ENCODE measurements around the gene COL4A1.

COL4A1 gene

DNA sequence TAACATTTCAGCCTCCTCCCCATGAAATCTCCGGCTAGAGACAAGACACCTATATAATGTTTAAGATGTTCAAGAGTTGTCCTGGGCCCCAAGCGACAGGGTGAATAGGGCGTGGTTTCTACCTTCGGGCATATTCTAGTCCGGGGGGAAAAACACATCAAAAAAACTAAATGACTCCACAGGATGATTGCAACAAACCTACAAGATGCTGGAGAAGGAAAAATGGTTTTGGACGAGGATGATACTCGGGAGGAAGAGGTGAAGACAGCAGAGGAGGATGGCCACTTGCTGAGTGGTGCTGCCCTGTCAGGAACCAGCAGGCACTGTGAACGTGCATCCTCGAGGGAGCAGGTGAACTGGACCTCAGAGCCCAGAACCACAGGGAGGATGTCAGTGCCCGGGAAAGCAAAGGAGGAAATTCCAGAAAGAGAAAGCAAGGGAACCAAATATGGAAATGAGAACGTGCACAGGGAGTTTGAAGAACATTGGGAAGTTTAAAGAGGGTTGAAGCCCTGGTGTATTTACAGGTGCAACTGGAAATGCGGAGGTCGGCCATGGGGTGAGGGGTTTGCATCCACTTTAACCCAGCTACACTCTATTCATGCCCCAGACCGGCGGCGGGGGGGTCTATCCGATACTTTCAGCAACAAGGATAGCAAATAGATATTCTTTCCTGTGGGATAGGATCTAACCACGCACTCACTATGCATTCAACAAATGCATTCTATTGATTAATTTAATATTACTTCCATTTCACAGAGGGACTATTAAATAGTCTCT is 50.6 kb downstream of the COL4A1 start:
- TF ChIP-seq SUZ12 (IDR thresholded peaks at IDR 0.05; ENCODE audit: extremely low read depth, insufficient read depth, insufficient read length) = no peak
- no peak for TF ChIP-seq YY1 (IDR thresholded peaks at IDR 0.05; ENCODE audit: insufficient read depth, insufficient read length)
- TF ChIP-seq ZNF274 (IDR thresholded peaks at IDR 0.05; ENCODE audit: low read depth, low read length) = no peak
- no peak for DNase-seq (ENCODE audit: low read depth, low spot score)
- Histone ChIP-seq H3K36me3 (ENCODE audit: insufficient read depth, insufficient read length, low read length) (peaks cover 3% of the 10 kb centered on the region), H3K9ac (ENCODE audit: insufficient read length, low read depth) (no peak overlapping the region), H3K9me3 (ENCODE audit: insufficient read depth, low read length) (no peaks in the 10 kb centered on the region), H3K4me1 (ENCODE audit: insufficient read depth, insufficient read length) (no peaks in the 10 kb centered on the region), H3K27me3 (ENCODE audit: insufficient read depth, insufficient read length) (no peaks in the 10 kb centered on the region), H3K4me3 (ENCODE audit: insufficient read length, low read depth) (no peak overlapping the region)

DNA sequence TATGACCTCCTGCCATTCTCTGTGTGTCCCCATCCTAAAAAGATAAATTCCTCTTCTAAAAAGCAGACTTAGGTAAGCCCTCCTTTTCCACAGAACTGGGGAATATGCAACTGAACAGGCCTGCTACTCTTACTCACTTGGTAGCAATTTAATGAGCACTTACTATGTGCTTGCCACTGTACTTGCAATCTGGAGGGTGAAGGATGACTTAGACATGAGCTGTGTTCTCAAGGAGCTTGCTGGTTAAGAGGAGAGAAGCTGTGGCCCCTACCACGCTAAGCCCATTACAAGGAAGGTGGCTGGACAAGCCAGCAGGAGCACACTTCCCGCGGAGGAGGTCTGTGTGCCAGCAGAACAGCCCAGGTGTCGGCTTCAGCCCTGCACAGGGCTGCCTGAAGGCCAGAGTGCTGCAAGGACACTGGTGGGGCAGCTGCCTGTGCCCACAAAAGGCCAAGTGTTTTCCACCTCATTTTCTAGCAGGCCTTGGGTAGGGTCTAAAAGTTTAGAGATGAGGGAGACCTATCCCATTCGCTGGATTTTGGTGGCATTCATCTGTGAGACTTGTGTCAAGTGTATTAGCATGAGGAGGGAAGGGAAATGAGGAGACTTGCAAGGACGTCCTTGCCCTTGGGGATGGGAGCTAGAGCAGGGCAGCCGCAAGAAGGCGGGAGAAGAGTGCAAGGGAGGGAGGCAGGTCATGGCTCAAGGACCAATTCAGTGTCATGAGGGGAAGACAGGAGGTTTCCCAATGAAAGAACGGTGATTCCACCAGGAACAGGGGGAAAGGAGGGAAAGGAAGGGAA is 52.0 kb downstream of the COL4A1 start:
- H3K36me3 ChIP-seq (ENCODE audit: insufficient read depth, insufficient read length, low read length) = peaks cover 3% of the 10 kb centered on the region
- TF ChIP-seq SUZ12 (IDR thresholded peaks at IDR 0.05; ENCODE audit: extremely low read depth, insufficient read depth, insufficient read length) (no peak), ZNF274 (IDR thresholded peaks at IDR 0.05; ENCODE audit: low read depth, low read length) (no peak), YY1 (IDR thresholded peaks at IDR 0.05; ENCODE audit: insufficient read depth, insufficient read length) (no peak)
- no peak for DNase-seq (ENCODE audit: low read depth, low spot score)
- H3K9me3 ChIP-seq (ENCODE audit: insufficient read depth, low read length) = no peaks in the 10 kb centered on the region
- H3K4me3 ChIP-seq (ENCODE audit: insufficient read length, low read depth) = no peak overlapping the region
- H3K4me1 ChIP-seq (ENCODE audit: insufficient read depth, insufficient read length) = no peaks in the 10 kb centered on the region
- no peak overlapping the region for H3K9ac ChIP-seq (ENCODE audit: insufficient read length, low read depth)
- no peaks in the 10 kb centered on the region for H3K27me3 ChIP-seq (ENCODE audit: insufficient read depth, insufficient read length)

DNA sequence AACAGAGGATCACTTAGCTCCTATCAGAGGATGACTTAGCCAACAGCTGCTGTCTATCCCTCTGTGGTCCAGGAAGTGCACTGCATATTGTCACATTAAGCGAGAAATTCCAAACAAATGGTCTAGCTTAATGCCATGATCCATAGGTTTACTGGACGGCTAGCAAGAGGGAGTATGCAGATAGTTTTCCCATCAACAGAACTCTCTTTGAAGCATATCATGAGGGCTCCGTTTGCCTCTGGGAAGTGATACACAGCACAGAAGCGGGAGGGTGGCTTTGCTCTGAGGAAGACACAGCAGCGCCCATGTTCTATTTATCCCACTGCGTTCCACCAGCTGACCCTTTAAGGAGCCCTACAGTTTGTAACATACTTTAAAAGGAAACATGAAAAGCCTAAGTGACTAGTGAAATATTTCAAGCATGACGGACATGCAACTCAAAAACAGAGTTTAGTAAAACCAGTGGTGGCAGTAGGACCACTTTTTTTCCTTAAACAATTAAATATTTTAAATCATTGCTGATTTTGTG is 52.7 kb downstream of the COL4A1 start:
- Histone ChIP-seq H3K27me3 (ENCODE audit: insufficient read depth, insufficient read length) (no peaks in the 10 kb centered on the region), H3K4me3 (ENCODE audit: insufficient read length, low read depth) (no peak overlapping the region), H3K9me3 (ENCODE audit: insufficient read depth, low read length) (no peaks in the 10 kb centered on the region), H3K36me3 (ENCODE audit: insufficient read depth, insufficient read length, low read length) (no peaks in the 10 kb centered on the region), H3K4me1 (ENCODE audit: insufficient read depth, insufficient read length) (no peaks in the 10 kb centered on the region), H3K9ac (ENCODE audit: insufficient read length, low read depth) (no peak overlapping the region)
- TF ChIP-seq ZNF274 (IDR thresholded peaks at IDR 0.05; ENCODE audit: low read depth, low read length) = no peak
- no peak for TF ChIP-seq SUZ12 (IDR thresholded peaks at IDR 0.05; ENCODE audit: extremely low read depth, insufficient read depth, insufficient read length)
- TF ChIP-seq YY1 (IDR thresholded peaks at IDR 0.05; ENCODE audit: insufficient read depth, insufficient read length) = no peak
- DNase-seq (ENCODE audit: low read depth, low spot score) = no peak

DNA sequence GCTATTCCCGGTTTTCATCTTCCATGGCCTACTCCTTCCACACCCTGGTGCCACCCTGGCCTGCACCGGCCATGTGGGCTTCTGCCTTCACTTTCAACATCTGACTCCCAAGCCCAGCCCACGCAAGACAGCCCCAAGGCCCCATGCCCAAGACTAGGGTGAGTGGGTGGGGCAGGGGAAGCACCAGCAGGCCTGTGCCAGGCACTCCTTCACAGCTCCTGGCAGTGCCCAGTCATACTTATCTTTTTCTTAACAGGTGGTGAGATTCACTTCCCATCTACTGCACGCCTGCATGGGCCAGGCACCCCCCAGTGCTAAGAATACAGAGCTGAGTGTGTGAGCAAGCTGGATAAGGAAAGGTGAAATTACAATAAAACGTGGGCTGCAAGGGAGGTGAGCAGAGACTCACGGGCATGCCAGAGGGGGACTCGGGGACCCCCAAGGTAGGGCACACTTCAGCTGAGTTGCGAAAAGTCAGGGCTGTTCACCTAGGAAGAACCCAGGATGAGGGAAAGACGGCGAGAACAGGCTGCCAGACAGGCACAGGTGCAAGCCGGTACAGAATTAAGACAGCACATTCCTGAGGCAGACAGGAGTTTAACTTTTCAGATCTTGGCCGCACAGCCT is 55.7 kb downstream of the COL4A1 start:
- Histone ChIP-seq H3K36me3 (ENCODE audit: insufficient read depth, insufficient read length, low read length) (peaks cover 4% of the 10 kb centered on the region), H3K9me3 (ENCODE audit: insufficient read depth, low read length) (no peaks in the 10 kb centered on the region), H3K9ac (ENCODE audit: insufficient read length, low read depth) (no peak overlapping the region), H3K4me1 (ENCODE audit: insufficient read depth, insufficient read length) (no peaks in the 10 kb centered on the region), H3K27me3 (ENCODE audit: insufficient read depth, insufficient read length) (no peaks in the 10 kb centered on the region), H3K4me3 (ENCODE audit: insufficient read length, low read depth) (no peak overlapping the region)
- no peak for TF ChIP-seq YY1 (IDR thresholded peaks at IDR 0.05; ENCODE audit: insufficient read depth, insufficient read length)
- no peak for TF ChIP-seq SUZ12 (IDR thresholded peaks at IDR 0.05; ENCODE audit: extremely low read depth, insufficient read depth, insufficient read length)
- TF ChIP-seq ZNF274 (IDR thresholded peaks at IDR 0.05; ENCODE audit: low read depth, low read length) = no peak
- no peak for DNase-seq (ENCODE audit: low read depth, low spot score)

DNA sequence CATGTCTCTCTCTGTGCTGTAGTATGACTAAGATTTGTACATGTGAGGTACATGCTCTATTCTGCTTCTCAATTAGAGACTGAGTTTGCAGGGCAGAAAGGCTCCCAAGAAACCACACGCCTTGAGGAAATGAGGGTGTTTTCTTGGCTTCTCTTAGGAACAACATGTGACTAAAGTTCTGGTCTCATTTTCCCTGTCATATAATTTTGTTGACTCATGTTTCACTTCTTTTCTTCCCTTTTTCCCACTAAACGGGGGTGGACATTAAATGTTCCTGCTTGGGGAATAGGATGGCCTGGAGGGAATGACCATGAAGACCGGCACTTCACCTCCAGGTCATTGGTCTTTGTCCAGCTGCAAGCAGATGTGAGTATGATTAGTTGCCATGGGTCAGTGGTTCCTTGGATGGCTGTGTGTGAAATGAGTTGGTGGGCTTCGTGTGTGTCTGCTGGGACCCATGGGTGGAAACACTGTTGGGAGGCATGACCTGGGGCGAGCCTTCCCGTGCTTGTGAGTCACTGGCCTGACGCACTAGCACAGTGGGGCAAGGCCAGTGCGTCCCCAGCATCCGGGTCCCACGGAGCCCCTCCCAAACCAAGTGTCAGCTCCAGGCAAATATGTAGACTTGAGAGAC is 56.6 kb downstream of the COL4A1 start:
- no peak overlapping the region for H3K9ac ChIP-seq (ENCODE audit: insufficient read length, low read depth)
- H3K9me3 ChIP-seq (ENCODE audit: insufficient read depth, low read length) = no peaks in the 10 kb centered on the region
- TF ChIP-seq YY1 (IDR thresholded peaks at IDR 0.05; ENCODE audit: insufficient read depth, insufficient read length) = no peak
- TF ChIP-seq ZNF274 (IDR thresholded peaks at IDR 0.05; ENCODE audit: low read depth, low read length) = no peak
- TF ChIP-seq SUZ12 (IDR thresholded peaks at IDR 0.05; ENCODE audit: extremely low read depth, insufficient read depth, insufficient read length) = no peak
- no peak for DNase-seq (ENCODE audit: low read depth, low spot score)
- H3K4me3 ChIP-seq (ENCODE audit: insufficient read length, low read depth) = no peak overlapping the region
- H3K27me3 ChIP-seq (ENCODE audit: insufficient read depth, insufficient read length) = no peaks in the 10 kb centered on the region
- H3K4me1 ChIP-seq (ENCODE audit: insufficient read depth, insufficient read length) = no peaks in the 10 kb centered on the region
- peaks cover 4% of the 10 kb centered on the region for H3K36me3 ChIP-seq (ENCODE audit: insufficient read depth, insufficient read length, low read length)

DNA sequence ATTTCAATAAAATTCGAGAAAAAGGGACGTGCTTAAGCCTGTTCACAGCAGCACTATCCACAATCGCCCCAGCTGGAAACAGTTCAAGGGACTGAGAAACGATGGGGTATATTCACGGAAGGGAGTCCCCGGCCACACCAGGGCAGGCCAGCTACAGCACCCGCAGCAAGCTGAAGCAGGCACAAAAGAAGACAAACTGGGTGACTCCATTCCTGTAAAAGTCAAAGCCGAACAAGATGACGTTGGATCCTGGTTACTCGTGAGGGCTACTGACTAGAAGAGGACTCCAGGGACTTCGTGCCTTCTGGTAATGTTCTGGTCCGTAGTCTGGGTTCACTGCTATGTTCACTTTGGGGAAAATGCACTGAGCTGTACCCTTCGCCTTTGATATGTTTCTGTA is 57.6 kb downstream of the COL4A1 start:
- H3K9ac ChIP-seq (ENCODE audit: insufficient read length, low read depth) = no peak overlapping the region
- no peak for DNase-seq (ENCODE audit: low read depth, low spot score)
- TF ChIP-seq SUZ12 (IDR thresholded peaks at IDR 0.05; ENCODE audit: extremely low read depth, insufficient read depth, insufficient read length) = no peak
- TF ChIP-seq YY1 (IDR thresholded peaks at IDR 0.05; ENCODE audit: insufficient read depth, insufficient read length) = no peak
- TF ChIP-seq ZNF274 (IDR thresholded peaks at IDR 0.05; ENCODE audit: low read depth, low read length) = no peak

More for the DNA sequence above, 57.6 kb downstream of the COL4A1 start:
- Histone ChIP-seq H3K4me3 (ENCODE audit: insufficient read length, low read depth) (no peak overlapping the region), H3K27me3 (ENCODE audit: insufficient read depth, insufficient read length) (no peaks in the 10 kb centered on the region), H3K4me1 (ENCODE audit: insufficient read depth, insufficient read length) (no peaks in the 10 kb centered on the region), H3K9me3 (ENCODE audit: insufficient read depth, low read length) (no peaks in the 10 kb centered on the region), H3K36me3 (ENCODE audit: insufficient read depth, insufficient read length, low read length) (peaks cover 6% of the 10 kb centered on the region)
